Mucosa of rectum (tissue), 2 donors: ENCODE results near the gene DNAH2.
A peak's percentile ranks its signal among the peaks of the same experiment; 100 is the strongest.

Experiments
- H3K27ac ChIP-seq, 2 donors: one replicate each; pipeline ENCODE4 v1.7.0; 2013; ENCODE audit warnings: inconsistent platforms in 2 of 2, low read depth in 2 of 2, low read length in 2 of 2
- H3K27me3 ChIP-seq, 2 donors: one replicate each; pipeline ENCODE4 v1.7.0; 2013; ENCODE audit warnings: low read length in 2 of 2; ENCODE audit not compliant: control insufficient read depth in 2 of 2, insufficient read depth in 2 of 2
- H3K36me3 ChIP-seq, 2 donors: one replicate each; pipeline ENCODE4 v1.7.0; 2013; ENCODE audit warnings: low read length in 2 of 2; ENCODE audit not compliant: control insufficient read depth in 2 of 2, insufficient read depth in 2 of 2
- H3K4me1 ChIP-seq, 2 donors: one replicate each; pipeline ENCODE4 v1.7.0; 2013; ENCODE audit warnings: low read length in 2 of 2, mild to moderate bottlenecking in 1 of 2; ENCODE audit not compliant: control insufficient read depth in 2 of 2, insufficient read depth in 2 of 2
- H3K4me3 ChIP-seq, 2 donors: one replicate each; pipeline ENCODE4 v1.7.0; 2013; ENCODE audit warnings: low read length in 2 of 2
- H3K9ac ChIP-seq, 2 donors: one replicate each; pipeline ENCODE4 v1.7.0; 2013; ENCODE audit warnings: low read length in 2 of 2, low read depth in 1 of 2, mild to moderate bottlenecking in 1 of 2
- H3K9me3 ChIP-seq, 2 donors: one replicate each; pipeline ENCODE4 v1.7.0; 2013; ENCODE audit warnings: low read length in 2 of 2; ENCODE audit not compliant: control insufficient read depth in 2 of 2
- donor health status: healthy.
- donor health status: Normal muscosa, but diverticular disease.

The DNAH2 gene

DNA sequence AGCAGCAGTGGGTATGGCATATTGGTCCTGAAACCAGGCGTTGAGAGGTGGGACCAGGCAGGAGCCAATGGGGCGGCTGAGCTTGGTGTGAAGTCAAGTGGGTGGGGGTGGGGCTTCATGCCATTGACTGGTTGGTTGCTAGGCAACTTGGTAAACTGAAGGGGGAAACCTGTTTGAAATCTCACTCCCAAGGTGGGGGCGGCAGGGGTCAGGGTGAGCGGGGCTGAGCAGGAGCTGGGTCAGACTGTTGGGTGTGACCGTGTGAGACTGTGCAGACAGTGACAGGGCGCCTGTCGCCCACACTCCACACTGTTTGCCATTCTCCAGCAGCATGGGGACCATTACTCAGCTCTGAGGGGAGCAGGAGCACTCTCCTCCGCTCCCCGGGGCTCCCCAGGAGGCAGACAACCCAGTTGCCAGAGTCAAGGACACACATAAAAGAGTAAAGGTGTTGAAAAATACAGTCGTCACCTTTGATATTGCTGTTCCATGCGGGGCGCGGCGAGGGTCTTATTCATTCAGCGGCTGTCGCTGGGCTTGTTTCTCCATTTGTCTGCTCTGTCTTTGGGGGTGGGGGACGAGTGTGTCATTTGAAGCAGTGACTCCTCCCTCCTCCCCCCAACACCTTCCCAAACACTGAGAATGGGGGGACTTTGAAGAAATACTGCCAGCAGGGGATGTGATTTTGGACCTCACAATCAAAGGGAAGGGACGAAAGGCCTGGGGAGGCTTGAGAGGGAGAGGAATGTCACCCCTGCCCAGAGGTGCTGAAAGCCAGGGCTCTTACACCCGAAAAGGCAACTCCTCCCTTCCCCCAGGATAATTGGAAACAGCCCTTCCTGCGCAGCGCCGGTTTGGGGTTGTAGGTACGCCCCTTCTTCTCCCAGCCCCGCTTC is 13.7 kb upstream of the DNAH2 start:
- Histone ChIP-seq H3K4me1 (peaks cover 0 to 4% of the 10 kb centered on the region in 2 donors), H3K4me3 (no peak overlapping the region), H3K36me3 (peaks cover 3 to 7% of the 10 kb centered on the region in 2 donors), H3K27me3 (peaks cover 18 to 42% of the 10 kb centered on the region in 2 donors), H3K9ac (no peak overlapping the region), H3K9me3 (no peaks in the 10 kb centered on the region), H3K27ac (no peak overlapping the region)

DNA sequence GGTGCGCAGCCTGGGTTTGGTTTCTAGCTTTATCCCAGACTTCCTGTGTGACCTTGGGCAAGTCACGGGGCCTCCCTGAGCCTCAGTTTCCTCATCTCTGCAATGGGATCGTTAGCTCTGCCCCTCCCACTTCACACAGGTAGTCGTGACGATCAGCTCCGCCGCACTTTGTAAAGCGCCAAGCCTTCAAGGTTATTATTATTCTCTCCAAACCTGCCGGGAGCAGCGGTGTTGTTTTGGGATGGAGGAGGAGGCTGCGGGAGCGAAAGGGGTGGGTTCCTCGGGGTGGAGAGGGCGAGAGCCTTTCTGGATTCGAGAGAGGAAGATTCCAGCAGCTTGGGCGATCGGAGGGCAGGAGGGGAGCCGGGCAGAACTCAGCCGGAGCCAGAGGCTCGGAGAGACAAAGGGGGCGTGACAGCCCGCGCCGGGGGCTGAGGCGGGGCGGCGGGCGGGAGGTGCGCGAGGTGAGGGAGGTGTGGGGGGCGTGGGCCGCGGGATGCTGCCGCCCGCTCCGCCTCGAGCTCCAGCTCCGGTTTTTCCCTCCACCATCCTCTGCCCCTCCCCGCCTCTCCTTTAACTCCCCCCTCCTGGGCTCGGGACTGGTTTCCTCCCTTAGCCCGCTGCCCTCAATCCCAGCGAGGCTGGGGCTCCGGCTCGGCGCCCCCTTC is 12.8 kb upstream of the DNAH2 start, which contains the start of gene EFNB3:
EFNB3 (plus strand) TSS at position 602 of the 668 bp plus-strand sequence. CDS start 397 bp downstream, outside the sequence.
- Histone ChIP-seq H3K27ac (no peak within 1 kb of the TSS), H3K27me3 (peaks cover 18 to 42% of the 10 kb centered on the region in 2 donors), H3K9me3 (no peaks in the 10 kb centered on the region), H3K4me1 (peaks cover 0 to 4% of the 10 kb centered on the region in 2 donors), H3K9ac (no peak within 1 kb of the TSS), H3K36me3 (peaks cover 3 to 7% of the 10 kb centered on the region in 2 donors), H3K4me3 (peak within 1 kb of the TSS in 1 of 2 donors; percentile 39)

DNA sequence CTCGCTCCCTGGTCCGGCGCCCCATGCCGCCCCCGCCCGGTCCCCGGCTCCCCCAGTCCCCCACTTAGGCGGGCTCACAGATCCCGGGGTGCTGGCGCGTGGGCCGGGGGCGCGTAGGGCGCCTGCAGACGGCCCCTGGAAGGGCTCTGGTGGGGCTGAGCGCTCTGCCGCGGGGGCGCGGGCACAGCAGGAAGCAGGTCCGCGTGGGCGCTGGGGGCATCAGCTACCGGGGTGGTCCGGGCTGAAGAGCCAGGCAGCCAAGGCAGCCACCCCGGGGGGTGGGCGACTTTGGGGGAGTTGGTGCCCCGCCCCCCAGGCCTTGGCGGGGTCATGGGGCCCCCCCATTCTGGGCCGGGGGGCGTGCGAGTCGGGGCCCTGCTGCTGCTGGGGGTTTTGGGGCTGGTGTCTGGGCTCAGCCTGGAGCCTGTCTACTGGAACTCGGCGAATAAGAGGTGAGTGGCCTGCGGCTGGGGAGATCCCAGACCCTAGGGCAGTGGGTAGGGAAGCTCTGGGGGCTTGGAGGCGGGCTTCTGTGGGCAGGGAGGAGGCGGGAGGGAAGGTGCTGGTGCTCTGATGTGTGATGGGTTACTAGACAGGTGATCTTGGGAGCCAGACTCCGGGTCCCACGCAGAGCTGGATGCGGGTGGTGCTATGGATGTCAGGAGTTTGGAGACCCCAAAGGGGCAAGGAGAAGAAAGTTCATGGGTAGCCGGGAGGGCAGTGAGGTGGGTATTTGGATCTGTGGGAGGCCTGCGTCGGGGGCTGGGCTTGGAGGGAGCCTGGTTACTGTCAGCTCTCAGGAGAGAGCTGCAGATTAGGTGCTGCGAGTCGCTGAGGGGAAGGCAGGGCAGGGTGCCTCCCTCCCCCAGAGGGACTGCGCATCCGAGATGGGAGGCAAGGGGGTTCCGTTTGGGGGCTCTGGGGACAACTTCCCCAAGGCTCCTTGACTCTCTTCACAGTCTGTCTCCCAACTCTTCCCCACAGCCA is 12.0 kb upstream of the DNAH2 start:
- H3K4me3 ChIP-seq = peak overlapping the region in 1 of 2 donors; percentile 39
- no peak overlapping the region for H3K9ac ChIP-seq
- peaks cover 18 to 42% of the 10 kb centered on the region in 2 donors for H3K27me3 ChIP-seq
- H3K4me1 ChIP-seq = peaks cover 0 to 4% of the 10 kb centered on the region in 2 donors
- H3K27ac ChIP-seq = no peak overlapping the region
- H3K9me3 ChIP-seq = no peaks in the 10 kb centered on the region
- peaks cover 3 to 7% of the 10 kb centered on the region in 2 donors for H3K36me3 ChIP-seq

DNA sequence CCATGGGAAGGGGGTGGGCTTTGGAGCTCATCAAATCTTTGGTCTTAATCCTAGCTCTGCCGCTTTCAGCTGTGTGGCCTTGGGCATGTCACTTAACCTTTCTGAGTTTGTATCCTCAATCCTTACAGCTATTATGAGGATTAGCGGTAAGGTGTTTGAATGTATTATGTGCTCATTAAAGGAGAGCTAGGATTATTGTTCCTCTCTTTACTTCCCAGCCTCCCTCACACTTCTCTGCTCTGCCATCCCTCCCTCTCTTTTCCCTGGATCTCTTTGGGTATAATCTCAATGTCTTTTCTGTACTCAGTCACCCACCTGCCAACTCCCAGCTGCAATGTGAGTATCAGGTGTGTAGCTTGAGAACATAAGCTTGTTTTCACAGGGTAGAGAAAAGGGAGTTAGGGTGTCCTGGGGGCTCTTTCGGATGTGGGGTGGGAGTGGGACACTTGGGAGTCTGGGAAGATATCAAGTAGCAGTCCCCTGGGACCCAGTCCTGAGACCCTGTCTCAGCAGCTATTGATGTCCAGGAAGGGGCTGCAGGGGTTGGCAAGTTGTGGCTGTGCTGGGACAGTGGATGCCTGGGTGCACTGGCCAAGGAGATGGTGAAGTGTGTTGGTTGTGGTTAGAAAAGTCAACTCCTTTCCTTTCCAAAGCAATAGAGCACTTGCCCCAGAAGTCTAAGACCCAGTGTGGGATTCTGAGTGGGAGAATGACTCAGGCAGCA is 10.8 kb upstream of the DNAH2 start:
- Histone ChIP-seq H3K4me3 (no peak overlapping the region), H3K27ac (no peak overlapping the region), H3K9me3 (no peaks in the 10 kb centered on the region), H3K36me3 (peaks cover 0 to 3% of the 10 kb centered on the region in 2 donors), H3K4me1 (peaks cover 0 to 4% of the 10 kb centered on the region in 2 donors), H3K9ac (no peak overlapping the region), H3K27me3 (peaks cover 26 to 47% of the 10 kb centered on the region in 2 donors)

DNA sequence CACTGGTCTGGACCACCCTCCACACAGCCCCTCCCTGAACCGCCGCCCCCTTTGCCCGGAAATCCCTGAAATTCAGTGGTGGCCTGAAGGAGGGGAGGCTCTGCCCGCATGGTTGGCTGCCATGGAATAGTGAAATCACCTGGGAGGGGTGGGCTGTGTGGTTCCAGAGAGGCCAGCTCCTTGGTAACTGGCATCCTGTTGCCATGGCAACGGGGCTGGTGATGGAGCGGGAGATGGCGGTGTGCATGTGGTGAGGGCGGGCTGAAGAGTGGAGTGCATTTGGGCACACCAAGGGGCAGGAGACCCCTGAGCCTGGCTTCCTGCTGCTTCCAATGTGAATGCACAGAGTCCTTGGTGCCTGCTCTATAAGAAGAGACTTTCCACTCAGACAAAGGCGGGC is 10.1 kb upstream of the DNAH2 start:
- Histone ChIP-seq H3K9me3 (no peaks in the 10 kb centered on the region), H3K4me1 (peaks cover 0 to 4% of the 10 kb centered on the region in 2 donors), H3K4me3 (no peak overlapping the region), H3K27ac (no peak overlapping the region), H3K9ac (no peak overlapping the region), H3K36me3 (peaks cover 0 to 3% of the 10 kb centered on the region in 2 donors), H3K27me3 (peaks cover 31 to 53% of the 10 kb centered on the region in 2 donors)

DNA sequence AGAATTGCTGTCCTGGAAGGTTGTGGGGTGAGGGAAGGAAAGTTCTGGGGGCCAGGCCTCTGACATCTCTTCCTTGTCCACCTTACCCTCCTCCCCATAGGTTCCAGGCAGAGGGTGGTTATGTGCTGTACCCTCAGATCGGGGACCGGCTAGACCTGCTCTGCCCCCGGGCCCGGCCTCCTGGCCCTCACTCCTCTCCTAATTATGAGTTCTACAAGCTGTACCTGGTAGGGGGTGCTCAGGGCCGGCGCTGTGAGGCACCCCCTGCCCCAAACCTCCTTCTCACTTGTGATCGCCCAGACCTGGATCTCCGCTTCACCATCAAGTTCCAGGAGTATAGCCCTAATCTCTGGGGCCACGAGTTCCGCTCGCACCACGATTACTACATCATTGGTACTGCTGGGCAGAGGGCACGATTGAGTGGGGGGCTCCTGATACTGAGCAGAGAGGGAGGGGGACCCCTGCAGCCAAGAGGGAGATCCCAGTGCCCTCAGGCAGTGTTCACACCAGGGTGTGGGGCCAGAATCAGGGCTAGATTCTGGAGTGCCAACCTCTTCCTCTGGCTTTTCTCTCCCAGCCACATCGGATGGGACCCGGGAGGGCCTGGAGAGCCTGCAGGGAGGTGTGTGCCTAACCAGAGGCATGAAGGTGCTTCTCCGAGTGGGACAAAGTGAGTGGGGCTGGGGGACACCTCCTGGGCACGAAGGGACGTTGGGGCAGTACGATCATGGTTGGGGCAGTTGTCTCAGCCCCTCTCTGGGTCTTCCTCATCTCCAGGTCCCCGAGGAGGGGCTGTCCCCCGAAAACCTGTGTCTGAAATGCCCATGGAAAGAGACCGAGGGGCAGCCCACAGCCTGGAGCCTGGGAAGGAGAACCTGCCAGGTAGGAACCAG is 9.4 kb upstream of the DNAH2 start:
- H3K4me3 ChIP-seq = no peak overlapping the region
- peaks cover 0 to under 1% of the 10 kb centered on the region in 2 donors for H3K36me3 ChIP-seq
- no peaks in the 10 kb centered on the region for H3K9me3 ChIP-seq
- peaks cover 35 to 57% of the 10 kb centered on the region in 2 donors for H3K27me3 ChIP-seq
- no peak overlapping the region for H3K27ac ChIP-seq
- H3K9ac ChIP-seq = no peak overlapping the region
- peaks cover 0 to 4% of the 10 kb centered on the region in 2 donors for H3K4me1 ChIP-seq

DNA sequence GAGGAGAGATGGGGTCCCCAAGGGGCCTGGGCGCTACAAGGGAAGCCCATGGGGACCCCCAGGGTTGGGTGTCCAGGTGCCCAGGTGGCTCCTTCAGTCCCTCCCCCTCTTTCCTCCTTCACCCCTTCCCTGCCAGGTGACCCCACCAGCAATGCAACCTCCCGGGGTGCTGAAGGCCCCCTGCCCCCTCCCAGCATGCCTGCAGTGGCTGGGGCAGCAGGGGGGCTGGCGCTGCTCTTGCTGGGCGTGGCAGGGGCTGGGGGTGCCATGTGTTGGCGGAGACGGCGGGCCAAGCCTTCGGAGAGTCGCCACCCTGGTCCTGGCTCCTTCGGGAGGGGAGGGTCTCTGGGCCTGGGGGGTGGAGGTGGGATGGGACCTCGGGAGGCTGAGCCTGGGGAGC is 8.5 kb upstream of the DNAH2 start:
- no peaks in the 10 kb centered on the region for H3K9me3 ChIP-seq
- H3K27ac ChIP-seq = no peak overlapping the region
- H3K27me3 ChIP-seq = peaks cover 42 to 58% of the 10 kb centered on the region in 2 donors
- H3K4me1 ChIP-seq = peaks cover 0 to 4% of the 10 kb centered on the region in 2 donors
- no peaks in the 10 kb centered on the region for H3K36me3 ChIP-seq
- no peak overlapping the region for H3K4me3 ChIP-seq
- H3K9ac ChIP-seq = no peak overlapping the region

DNA sequence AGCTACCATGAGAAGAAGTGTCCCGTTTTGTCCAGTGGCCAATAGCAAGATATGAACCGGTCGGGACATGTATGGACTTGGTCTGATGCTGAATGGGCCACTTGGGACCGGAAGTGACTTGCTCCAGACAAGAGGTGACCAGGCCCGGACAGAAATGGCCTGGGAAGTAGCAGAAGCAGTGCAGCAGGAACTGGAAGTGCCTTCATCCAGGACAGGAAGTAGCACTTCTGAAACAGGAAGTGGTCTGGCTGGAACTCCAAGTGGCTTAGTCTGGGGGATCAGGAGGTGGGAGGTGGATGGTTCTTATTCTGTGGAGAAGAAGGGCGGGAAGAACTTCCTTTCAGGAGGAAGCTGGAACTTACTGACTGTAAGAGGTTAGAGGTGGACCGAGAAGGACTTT is 7.2 kb upstream of the DNAH2 start:
- H3K27ac ChIP-seq = no peak overlapping the region
- no peak overlapping the region for H3K9ac ChIP-seq
- H3K4me3 ChIP-seq = no peak overlapping the region
- no peaks in the 10 kb centered on the region for H3K9me3 ChIP-seq
- peaks cover 46 to 54% of the 10 kb centered on the region in 2 donors for H3K27me3 ChIP-seq
- H3K4me1 ChIP-seq = no peaks in the 10 kb centered on the region
- no peaks in the 10 kb centered on the region for H3K36me3 ChIP-seq
